ENCODE measurements around the gene VEGFD.

VEGFD gene

DNA sequence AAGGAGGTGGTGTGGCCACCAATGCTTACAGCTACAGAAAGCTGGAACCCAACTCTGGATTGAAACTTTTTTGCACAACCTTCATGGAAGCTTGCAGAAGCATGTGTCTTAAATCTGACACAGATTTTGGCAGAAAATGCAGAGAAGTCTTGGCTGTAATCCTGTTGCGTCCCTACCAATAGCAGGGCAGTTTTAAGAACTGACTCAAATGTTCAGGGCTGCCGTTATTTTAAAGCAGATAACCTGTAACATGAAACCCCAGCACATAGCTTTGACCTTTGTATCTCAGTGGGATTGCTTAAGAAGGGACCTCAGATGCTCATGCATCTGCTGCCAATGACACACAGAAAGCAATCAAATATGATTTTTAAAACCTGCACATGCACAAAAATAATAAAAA, at the start of gene VEGFD:
TSS of gene VEGFD (minus strand) at position 110 of the 400 bp plus-strand sequence. CDS start 467 bp downstream, outside the sequence.
- DNase-seq, result no peak

- DNase-seq, result no peak
Observed at GRCh38 chrX:15430584-15430983, 46.4 kb upstream of the VEGFD start.

- DNase-seq, result no peak
Observed at GRCh38 chrX:15430076-15430475, 45.9 kb upstream of the VEGFD start.

- DNase-seq, result no peak
Observed at GRCh38 chrX:15425024-15425423, 40.8 kb upstream of the VEGFD start.

DNA sequence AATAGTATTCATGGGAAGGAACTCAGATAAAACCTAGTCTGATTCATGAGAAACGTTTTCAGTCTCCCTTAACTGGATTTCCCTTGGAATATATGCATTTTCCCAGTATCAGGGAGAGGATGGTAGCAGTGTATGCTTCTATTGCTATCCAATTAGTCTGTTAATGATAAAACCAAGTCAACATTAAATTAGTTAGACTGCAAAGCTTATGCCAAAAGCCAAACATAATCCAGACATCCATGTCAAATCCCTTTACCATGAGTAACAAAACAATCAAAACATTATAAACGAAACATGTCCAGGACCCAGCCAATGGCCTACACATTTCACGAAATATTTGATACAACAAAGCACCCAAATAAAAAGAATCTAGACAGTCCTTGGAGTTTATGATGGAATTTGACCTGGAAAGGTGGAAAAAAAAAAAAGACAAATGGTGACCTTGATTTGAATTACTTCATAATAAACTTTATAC, 34.5 kb upstream of the VEGFD start:
- DNase-seq, result no peak

DNA sequence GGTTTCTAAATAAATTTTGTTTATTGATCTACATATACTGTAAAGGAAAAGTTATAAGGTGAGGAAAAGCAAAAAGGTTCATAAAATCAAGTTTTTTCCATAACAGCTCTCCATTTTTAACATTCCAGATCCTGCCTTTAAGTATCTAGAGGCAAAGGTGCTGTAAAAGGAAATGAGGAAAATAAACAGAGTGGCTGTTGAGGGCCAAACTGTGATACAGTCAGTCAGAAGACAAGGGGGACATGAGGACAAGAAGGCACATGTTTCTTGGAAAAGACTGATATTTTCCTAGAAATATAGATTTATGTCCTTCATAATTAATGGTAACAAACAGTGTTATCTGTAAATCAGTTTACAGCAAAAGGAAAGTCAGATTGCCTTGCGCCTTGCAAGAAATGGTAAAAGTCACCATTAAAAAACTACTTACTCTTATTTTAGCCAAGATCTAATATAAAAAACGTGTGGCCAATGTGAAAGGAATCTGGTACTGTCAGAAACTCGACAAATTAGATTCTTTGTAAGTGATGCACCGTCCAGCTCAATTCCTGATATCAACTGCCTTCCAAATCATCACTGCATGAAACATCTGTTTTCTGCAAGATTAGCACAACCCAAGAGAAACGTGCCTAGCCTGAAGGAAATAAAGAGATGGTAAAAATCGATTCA, 34.0 kb upstream of the VEGFD start:
- DNase-seq, result no peak

- no peak for DNase-seq
Observed at GRCh38 chrX:15416133-15416993, 32.1 kb upstream of the VEGFD start.

DNA sequence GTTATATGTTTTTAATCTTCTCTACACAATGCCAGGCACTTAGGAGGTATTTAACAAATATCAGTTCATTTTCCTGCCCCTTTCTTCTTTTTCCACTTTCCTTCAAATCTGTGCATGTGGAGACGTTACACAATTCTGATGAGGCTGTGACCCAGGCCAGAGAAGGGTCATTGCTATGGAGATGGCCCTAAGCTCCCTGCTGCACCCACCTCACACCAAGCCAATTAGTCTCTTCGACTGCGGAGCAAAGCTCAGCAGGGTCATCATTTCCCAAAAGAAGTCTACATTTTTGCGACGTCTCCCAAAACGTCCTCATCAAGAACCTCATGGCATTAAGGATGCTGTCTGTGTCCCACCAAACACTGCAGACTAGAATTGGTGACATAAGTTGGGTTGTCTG, 28.9 kb upstream of the VEGFD start:
- DNase-seq, result no peak

DNA sequence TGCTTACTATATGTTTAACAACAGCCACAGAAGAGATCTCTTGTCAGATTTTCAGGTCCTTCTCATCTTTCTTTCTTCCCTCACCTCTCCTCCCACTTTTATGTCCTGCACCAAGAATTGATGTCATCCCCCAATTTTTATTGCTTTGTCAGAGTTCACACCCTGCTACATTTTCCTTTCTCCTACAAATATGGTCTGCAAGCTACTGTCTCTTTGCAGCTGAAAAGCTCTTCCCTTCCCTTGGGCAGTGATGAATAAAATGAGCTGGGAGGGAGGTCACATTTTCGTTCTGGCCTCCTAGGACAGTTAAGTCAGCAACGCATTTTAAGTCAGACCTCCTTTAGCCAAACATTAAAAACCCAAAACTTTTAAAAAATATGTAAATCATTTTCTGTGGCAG, 26.7 kb upstream of the VEGFD start:
- no peak for DNase-seq

DNA sequence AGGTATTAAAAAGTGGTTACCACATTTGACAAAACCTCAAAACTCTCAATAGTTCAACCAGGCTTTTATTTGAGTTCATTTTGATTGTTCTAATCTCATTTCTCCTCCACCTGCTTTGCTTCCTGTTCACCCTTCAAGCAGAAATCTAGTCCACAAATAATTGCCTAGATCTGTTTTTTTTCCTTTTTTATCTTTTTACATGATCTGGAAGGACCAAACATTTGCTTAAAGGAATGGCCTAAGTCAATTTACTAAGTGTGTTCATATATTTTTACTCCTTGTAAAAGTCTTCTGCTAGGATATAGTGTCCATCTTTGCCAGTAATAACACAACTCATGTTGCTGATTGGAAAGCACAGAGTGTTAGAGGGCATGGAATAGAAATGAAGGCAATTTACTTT, 26.2 kb upstream of the VEGFD start:
- DNase-seq, result no peak

- no peak for DNase-seq
Observed at GRCh38 chrX:15405846-15406245, 21.6 kb upstream of the VEGFD start.

- no peak for DNase-seq
Observed at GRCh38 chrX:15404401-15405096, 20.3 kb upstream of the VEGFD start.

DNA sequence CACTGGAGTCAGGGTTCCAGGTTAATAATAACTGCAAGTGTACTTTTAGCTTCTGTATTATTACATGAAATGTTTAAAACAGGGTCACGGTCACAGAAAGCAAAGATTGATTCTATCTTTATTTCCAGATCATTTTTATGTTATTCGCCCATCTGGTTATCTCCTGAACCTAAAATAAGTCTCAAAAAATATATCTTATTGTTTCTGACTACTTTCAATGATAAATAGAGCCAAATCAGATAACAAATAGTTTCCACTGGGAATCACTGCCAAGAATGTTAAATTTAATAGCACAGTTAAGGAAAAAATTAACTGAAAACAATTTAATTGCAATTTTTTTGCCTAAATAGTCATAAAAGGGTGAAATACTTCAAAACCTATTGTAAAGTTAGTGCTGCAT, 17.2 kb upstream of the VEGFD start:
- no peak for DNase-seq

GRCh38 chrX:15399962-15400391, 15.8 kb upstream of the VEGFD start:
- no peak for DNase-seq

GRCh38 chrX:15398874-15399273, 14.7 kb upstream of the VEGFD start:
- no peak for DNase-seq

- no peak for DNase-seq
Observed at GRCh38 chrX:15395789-15396188, 11.6 kb upstream of the VEGFD start.

- no peak for DNase-seq
Observed at GRCh38 chrX:15391850-15392249, 7.6 kb upstream of the VEGFD start.

DNA sequence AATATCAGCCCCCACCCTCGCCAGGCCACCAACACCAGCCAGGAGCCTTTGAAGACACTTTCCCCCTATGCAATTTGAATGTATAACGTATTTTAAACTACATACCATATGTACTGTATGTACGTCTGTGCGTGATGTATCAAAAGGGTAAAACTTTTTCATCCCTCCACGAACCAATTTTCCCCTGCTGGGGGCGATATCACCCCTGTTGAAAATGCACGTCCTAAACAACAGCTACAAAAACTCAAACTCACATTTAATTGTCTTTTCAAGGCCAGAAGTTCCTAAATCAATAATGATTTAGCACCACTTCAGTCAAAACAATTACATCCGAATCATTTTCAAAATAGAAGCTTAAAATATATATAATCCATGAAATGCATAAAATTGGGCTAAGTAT, 1.4 kb downstream of the VEGFD start:
- DNase-seq, result no peak

DNA sequence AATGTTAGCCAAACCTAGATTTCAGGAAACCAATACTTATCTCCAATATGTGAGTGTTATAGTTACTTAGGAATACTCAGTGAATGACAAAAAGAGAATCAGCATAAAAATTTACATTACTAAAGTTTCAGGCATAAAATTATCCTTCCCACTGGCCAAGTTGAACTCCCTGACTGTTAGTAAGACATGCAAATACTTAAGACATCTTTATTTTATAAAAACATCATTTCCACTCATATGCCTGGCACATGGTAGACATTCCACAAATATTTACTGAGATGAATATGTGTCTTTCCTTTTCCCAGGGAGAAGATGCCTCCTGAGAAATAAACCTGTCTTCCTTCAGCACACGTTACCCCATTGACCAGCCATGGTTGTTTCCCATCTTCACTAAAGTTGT, 7.3 kb downstream of the VEGFD start:
- DNase-seq, result no peak

DNA sequence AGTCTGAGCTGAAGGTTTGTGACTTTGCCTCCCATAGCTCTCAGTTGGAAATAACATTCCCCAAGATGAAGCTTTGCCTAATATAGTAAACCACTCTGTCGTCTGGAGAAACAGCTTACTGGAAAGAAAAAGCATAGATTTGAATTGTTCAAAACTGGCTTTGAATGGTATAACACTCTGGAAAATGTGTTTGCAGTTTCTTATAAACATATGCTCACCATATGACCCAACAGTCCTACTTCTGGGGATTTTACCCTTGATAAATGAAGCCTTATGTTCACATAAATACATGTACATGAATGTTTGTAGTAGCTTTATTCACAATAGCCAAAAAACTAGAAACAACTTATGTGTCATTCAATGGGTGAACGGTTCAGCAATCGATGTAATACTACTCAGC, 10.2 kb downstream of the VEGFD start:
- no peak for DNase-seq

- DNase-seq, result no peak
Observed at GRCh38 chrX:15366506-15367352, 17.5 kb downstream of the VEGFD start.

DNA sequence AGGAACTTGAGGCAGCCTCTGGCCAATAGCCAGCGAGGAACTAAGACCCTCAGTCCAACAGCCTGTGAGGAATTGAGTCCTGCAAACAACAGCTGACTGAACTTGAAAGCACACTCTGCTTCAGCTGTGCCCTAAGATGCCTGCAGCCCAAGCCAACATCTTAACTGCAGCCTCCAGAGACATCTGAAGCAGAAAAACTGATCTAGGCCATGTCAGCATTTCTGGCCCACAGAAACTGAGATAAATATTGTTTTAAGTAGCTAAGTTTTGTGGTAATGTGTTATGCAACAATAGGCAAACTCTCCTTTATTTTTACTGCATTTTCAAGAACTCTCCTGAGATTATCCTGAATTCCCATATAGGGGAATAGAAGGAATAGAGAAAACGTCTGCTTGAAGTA, 24.5 kb downstream of the VEGFD start:
- DNase-seq, result no peak

GRCh38 chrX:15358533-15358932, 25.7 kb downstream of the VEGFD start:
- no peak for DNase-seq

Measured in stimulated activated naive CD4-positive, alpha-beta T cell (primary cell).